ENCODE data around the gene MPP3. TPM values are rescaled to one million over a fixed set of nuclear protein-coding genes. Genes with fewer than 3 reads are reported as not detected.

MPP3 gene
- total RNA-seq, 4 donors from 2014 or later, result 6.8 to 10.7 (median 7.5) TPM

DNA sequence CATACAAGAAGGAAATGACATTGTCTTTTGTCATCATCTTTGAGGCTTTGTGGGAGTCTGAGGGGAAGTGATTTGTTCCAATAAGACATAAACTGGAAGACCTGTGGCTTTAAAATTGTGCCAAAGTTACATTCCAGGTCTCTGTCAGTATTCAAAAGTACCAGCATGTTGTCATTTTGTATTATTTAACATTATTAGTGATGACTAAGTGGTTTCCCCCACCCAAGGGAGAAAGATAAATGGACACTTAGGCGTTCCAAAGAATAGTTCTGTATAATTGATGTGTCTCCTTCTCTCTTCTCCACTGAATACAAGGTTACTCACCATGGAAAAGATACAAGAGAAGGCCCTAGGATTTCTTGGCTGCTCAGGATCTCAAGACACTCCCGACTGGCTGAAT, 48.9 kb downstream of the MPP3 start:
- Histone ChIP-seq H3K36me3 (no peaks in the 10 kb centered on the region), H3K4me3 (no peak overlapping the region), H3K27ac (no peak overlapping the region), H3K4me1 (peaks cover 0 to 7% (median 6%) of the 10 kb centered on the region in 4 donors), H3K27me3 (peaks cover 19% of the 10 kb centered on the region), H3K9me3 (no peaks in the 10 kb centered on the region)
- DNase-seq, result no peak
- no peak for TF ChIP-seq POLR2AphosphoS5 (IDR thresholded peaks at IDR 0.05)
- no peak for TF ChIP-seq EP300 (IDR thresholded peaks at IDR 0.05; ENCODE audit: low read depth)
- TF ChIP-seq POLR2A (IDR thresholded peaks at IDR 0.05), result no peak
- TF ChIP-seq CTCF (IDR thresholded peaks at IDR 0.05), result no peak
- intact Hi-C loops (cut with DNase I; ENCODE audit: low total_unique reads), result loop anchor here (10.0 kb wide), 1 partner anchor 51 kb away; the partner anchor contains the start of gene MPP3
- 60 to 70% methylated on average over 1 to 2 of the region's 2 CpGs for WGBS, 2 donors (ENCODE audit: low coverage in 1 of 2)
- in situ Hi-C loops (cut with MboI; ENCODE audit: low pct_ligation_motif_present in 1 of 4, low pct_unique_long_range_greater_than_20kb in 1 of 4, low sequenced_read_pairs in 3 of 4), result no loop called here

DNA sequence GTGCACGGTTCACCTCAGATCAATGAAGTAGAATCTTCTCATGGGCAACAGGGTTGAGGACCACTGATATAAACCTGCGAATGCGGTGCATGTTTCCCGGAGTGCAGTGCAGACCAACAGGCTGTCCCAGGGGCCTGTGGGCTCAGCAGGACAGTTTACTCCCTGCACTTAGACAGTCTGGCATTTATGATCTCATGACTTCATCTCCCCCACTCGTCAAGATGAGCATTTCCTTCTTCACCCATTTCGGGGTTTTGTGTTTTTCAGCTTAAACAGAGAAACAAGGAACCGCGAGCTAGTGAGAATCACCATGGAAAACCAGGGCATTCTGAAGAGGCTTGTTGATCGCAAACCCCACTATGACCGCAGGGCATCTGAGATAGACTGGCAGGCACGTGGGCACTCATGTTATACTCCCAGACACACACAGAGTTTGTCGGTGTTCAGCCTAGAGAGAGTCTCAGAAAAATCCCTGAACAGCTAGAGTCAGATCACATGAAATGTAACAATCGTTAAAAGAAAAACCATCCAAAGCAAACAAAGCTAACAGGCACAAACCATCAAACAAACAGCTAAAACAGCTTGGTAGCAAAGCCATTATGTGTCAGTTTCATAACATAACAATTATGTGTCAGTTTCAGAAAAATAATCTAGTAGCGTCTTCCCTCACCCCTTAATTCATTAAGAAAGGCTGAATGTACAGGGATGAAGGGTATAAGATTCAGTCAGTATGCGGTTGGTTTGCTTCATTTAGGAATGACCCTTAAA, 49.8 kb downstream of the MPP3 start:
- H3K4me1 ChIP-seq, result peaks cover 0 to 8% (median 6%) of the 10 kb centered on the region in 4 donors
- in situ Hi-C loops (cut with MboI; ENCODE audit: low pct_ligation_motif_present in 1 of 4, low pct_unique_long_range_greater_than_20kb in 1 of 4, low sequenced_read_pairs in 3 of 4), result no loop called here
- intact Hi-C loops (cut with DNase I; ENCODE audit: low total_unique reads), result loop anchor here (10.0 kb wide), 1 partner anchor 52 kb away; the partner anchor contains the start of gene MPP3
- 74 to 76% methylated on average over 8 to 15 of the region's 15 CpGs for WGBS, 2 donors (ENCODE audit: low coverage in 1 of 2)
- H3K27ac ChIP-seq, result no peak overlapping the region
- H3K36me3 ChIP-seq, result no peaks in the 10 kb centered on the region
- DNase-seq, result no peak
- TF ChIP-seq EP300 (IDR thresholded peaks at IDR 0.05; ENCODE audit: low read depth), result no peak
- no peak overlapping the region for H3K4me3 ChIP-seq
- H3K27me3 ChIP-seq, result peaks cover 19% of the 10 kb centered on the region
- no peaks in the 10 kb centered on the region for H3K9me3 ChIP-seq

DNA sequence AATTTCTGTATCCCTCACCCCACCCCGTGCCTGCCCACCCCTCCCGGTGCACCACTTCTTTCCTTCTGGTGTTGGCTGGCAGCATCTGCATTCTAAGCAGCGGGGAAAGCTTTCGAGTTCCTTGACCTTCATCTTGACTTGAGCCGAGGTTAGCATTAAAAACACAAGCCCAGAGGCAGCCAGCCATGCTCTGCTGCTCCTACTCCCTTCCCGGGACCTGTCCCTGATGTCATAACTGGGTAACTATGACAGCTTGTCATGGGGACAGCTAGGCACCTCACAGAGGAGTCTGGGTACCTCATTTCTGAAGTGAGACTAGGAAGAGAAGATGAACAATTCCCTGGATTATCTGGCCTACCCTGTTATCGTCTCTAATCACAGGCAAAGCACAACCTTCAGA, 52.8 kb downstream of the MPP3 start, which contains the start of gene CFAP97D1:
TSS of gene CFAP97D1 (plus strand) at position 301 of the 400 bp plus-strand sequence. CDS start at position 329, 28 bp downstream.
- peak within 1 kb of the TSS; percentile 44 to 99 (median 88) for H3K4me3 ChIP-seq

GRCh38 chr17:43779145-43780125, 53.5 kb downstream of the MPP3 start:
- peaks cover 0 to 3% (median 0%) of the 10 kb centered on the region in 4 donors for H3K36me3 ChIP-seq
- peak overlapping the region; percentile 44 to 99 (median 88) for H3K4me3 ChIP-seq
- no peaks in the 10 kb centered on the region for H3K9me3 ChIP-seq
- peak overlapping the region; percentile 96 to 100 (median 100) for H3K27ac ChIP-seq
- peaks cover 11 to 23% (median 19%) of the 10 kb centered on the region in 4 donors for H3K4me1 ChIP-seq
- DNase-seq, result no peak
- intact Hi-C loops (cut with DNase I; ENCODE audit: low total_unique reads), result loop anchor here (10.0 kb wide), 1 partner anchor 55 kb away; the partner anchor contains the start of gene MPP3
- WGBS, 2 donors (ENCODE audit: low coverage in 1 of 2), result 8% methylated on average over 26 of the region's 26 CpGs; no CpG with 5 or more reads in 1 of the 2 donors
- in situ Hi-C loops (cut with MboI; ENCODE audit: low pct_ligation_motif_present in 1 of 4, low pct_unique_long_range_greater_than_20kb in 1 of 4, low sequenced_read_pairs in 3 of 4), result no loop called here
- H3K27me3 ChIP-seq, result peaks cover 19% of the 10 kb centered on the region
- TF ChIP-seq CTCF (IDR thresholded peaks at IDR 0.05), result peak in 2 of 5 experiments; percentile 3 to 12
- TF ChIP-seq EP300 (IDR thresholded peaks at IDR 0.05; ENCODE audit: low read depth), result no peak

More for the DNA sequence above, 52.8 kb downstream of the MPP3 start, which contains the start of gene CFAP97D1:
- H3K27me3 ChIP-seq, result peaks cover 19% of the 10 kb centered on the region
- 59% methylated on average over 7 of the region's 7 CpGs; no CpG with 5 or more reads in 1 of the 2 donors for WGBS, 2 donors (ENCODE audit: low coverage in 1 of 2)
- DNase-seq, result no peak
- peak within 1 kb of the TSS; percentile 96 to 100 (median 100) for H3K27ac ChIP-seq
- in situ Hi-C loops (cut with MboI; ENCODE audit: low pct_ligation_motif_present in 1 of 4, low pct_unique_long_range_greater_than_20kb in 1 of 4, low sequenced_read_pairs in 3 of 4), result no loop called here
- no peak for TF ChIP-seq POLR2A (IDR thresholded peaks at IDR 0.05)
- H3K36me3 ChIP-seq, result no peaks in the 10 kb centered on the region
- H3K4me1 ChIP-seq, result peaks cover 11 to 23% (median 19%) of the 10 kb centered on the region in 4 donors
- H3K9me3 ChIP-seq, result no peaks in the 10 kb centered on the region
- intact Hi-C loops (cut with DNase I; ENCODE audit: low total_unique reads), result loop anchor here (10.0 kb wide), 1 partner anchor 55 kb away; the partner anchor contains the start of gene MPP3
